Thoracic aorta (tissue), 2 donors: ENCODE measurements around the gene DNA2. TPM values are rescaled to one million over a fixed set of nuclear protein-coding genes. Genes with fewer than 3 reads are reported as not detected.

Experiments
- ATAC-seq: fragments of 150-250 bp; one replicate; pipeline ENCODE4 v1.8.0; 2017; ENCODE audit warnings: low read depth; ENCODE audit not compliant: insufficient number of reproducible peaks, low FRiP score
- DNase-seq: peaks from one replicate; pipeline ENCODE4 v3.0.0-alpha.2; 2020; ENCODE audit warnings: low spot score
- H3K27ac ChIP-seq, 2 donors: fragments of 200-600 bp; sonication (generic); 1 replicate in 1 of 2; 2 replicates in 1 of 2; pipeline ENCODE4 v1.5.1; 2016; ENCODE audit warnings: mild to moderate bottlenecking in 2 of 2, moderate library complexity in 2 of 2
- H3K27me3 ChIP-seq: fragments of 200-600 bp; sonication (generic); replicated peaks from 2 replicates; pipeline ENCODE4 v1.6.0; 2016; ENCODE audit warnings: mild to moderate bottlenecking; ENCODE audit not compliant: insufficient read depth
- H3K36me3 ChIP-seq: fragments of 200-600 bp; sonication (generic); one replicate; pipeline ENCODE4 v1.5.1; 2016
- H3K4me1 ChIP-seq, 2 donors: fragments of 200-600 bp; sonication (generic); 1 replicate in 1 of 2; 2 replicates in 1 of 2; pipeline versions ENCODE4 v1.5.1 to v1.6.0; 2016; ENCODE audit warnings: low read depth in 2 of 2, mild to moderate bottlenecking in 1 of 2; ENCODE audit not compliant: control insufficient read depth in 1 of 2
- H3K4me3 ChIP-seq: fragments of 200-600 bp; sonication (generic); 2 replicates; pipeline ENCODE4 v1.5.1; 2016; ENCODE audit warnings: mild to moderate bottlenecking
- H3K9me3 ChIP-seq: fragments of 200-600 bp; sonication (generic); 2 replicates; pipeline ENCODE4 v1.5.1; 2016
- CTCF ChIP-seq: fragments of 200-600 bp; sonication (generic); IDR thresholded peaks from one replicate; pipeline ENCODE4 v1.5.1; 2019; ENCODE audit warnings: antibody characterized with exemption
- total RNA-seq, 2 donors: library from RNA; depleted of rRNA; stranded (reverse); fragments of >200 nt; gene quantifications; one replicate each; pipeline versions ENCODE4 v1.1.0 to v1.2.3, GENCODE V29; 2016

Gene DNA2
- total RNA-seq, 2 donors from 2014 or later: 1.6 to 5.1 TPM

DNA sequence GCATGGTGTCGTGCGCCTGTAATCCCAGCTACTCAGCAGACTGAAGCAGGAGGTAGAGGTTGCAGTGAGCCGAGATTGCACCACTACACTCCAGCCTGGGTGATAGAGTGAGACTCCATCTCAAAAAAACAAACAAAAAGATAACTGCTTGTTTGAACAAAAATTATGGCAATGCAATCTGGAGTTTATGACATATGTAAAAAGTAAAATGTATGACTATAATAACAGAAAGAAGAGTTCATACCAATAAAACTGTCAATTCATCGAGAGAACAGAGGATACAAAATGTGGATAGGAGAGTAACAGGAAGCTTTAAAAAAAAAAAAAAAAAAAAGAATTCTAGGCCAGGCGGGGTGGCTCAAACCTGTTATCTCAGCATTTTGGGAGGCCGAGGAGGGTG lies 36.3 kb upstream of the DNA2 start:
- no peak overlapping the region for H3K27ac ChIP-seq
- ATAC-seq (no peak), DNase-seq (no peak)
- no peak overlapping the region for H3K4me3 ChIP-seq
- TF ChIP-seq CTCF: no peak
- peaks cover 10% of the 10 kb centered on the region for H3K36me3 ChIP-seq
- no peaks in the 10 kb centered on the region for H3K9me3 ChIP-seq
- no peaks in the 10 kb centered on the region for H3K4me1 ChIP-seq
- no peaks in the 10 kb centered on the region for H3K27me3 ChIP-seq

GRCh38 chr10:68506411-68506810 lies 34.6 kb upstream of the DNA2 start:
- Histone ChIP-seq H3K27me3 (no peaks in the 10 kb centered on the region), H3K4me3 (no peak overlapping the region), H3K27ac (no peak overlapping the region), H3K4me1 (no peaks in the 10 kb centered on the region), H3K36me3 (peaks cover 7% of the 10 kb centered on the region), H3K9me3 (no peaks in the 10 kb centered on the region)
- no peak for DNase-seq
- no peak for TF ChIP-seq CTCF
- no peak for ATAC-seq

DNA sequence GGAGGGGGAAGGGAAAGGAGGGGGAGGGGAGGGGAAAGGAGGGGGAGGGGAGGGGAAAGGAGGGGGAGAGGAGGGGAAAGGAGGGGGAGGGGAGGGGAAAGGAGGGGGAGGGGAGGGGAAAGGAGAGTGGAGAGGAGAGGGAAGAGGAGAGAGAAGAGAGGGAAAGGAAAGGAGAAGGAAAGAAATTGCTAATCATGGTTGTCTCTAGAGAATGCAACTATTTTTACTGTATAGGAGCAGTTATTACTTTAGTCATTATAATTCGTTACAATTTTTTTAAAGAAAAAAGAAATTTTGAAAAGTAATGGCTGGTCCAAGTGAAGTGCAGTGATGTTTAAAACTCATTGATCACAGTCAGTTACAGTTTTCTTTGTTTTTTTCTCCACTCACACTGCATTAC lies 31.1 kb upstream of the DNA2 start:
- ATAC-seq (no peak), DNase-seq (no peak)
- Histone ChIP-seq H3K9me3 (no peaks in the 10 kb centered on the region), H3K4me3 (no peak overlapping the region), H3K4me1 (no peaks in the 10 kb centered on the region), H3K36me3 (peaks cover 22% of the 10 kb centered on the region), H3K27me3 (no peaks in the 10 kb centered on the region), H3K27ac (no peak overlapping the region)
- no peak for TF ChIP-seq CTCF

DNA sequence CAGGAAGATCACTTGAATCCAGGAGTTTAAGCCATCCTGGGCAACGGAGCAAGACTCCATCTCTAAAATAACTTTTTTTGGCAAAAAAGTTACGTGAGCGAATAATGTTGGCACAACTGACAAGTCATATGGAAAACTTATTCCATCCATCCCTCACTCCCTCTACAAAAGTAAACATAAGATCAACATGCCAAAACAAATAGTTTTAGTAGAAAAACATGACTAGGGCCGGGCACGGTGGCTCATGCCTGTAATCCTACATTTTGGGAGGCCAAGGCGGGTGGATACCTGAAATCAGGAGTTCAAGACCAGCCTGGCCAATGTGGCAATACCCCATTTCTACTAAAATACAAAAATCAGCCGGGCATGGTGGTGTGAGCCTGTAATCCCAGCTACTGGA lies 29.9 kb upstream of the DNA2 start:
- ATAC-seq: no peak
- DNase-seq: no peak
- no peak overlapping the region for H3K27ac ChIP-seq
- H3K36me3 ChIP-seq: peaks cover 27% of the 10 kb centered on the region
- H3K4me1 ChIP-seq: no peaks in the 10 kb centered on the region
- no peaks in the 10 kb centered on the region for H3K27me3 ChIP-seq
- no peak overlapping the region for H3K4me3 ChIP-seq
- no peak for TF ChIP-seq CTCF
- H3K9me3 ChIP-seq: no peaks in the 10 kb centered on the region

DNA sequence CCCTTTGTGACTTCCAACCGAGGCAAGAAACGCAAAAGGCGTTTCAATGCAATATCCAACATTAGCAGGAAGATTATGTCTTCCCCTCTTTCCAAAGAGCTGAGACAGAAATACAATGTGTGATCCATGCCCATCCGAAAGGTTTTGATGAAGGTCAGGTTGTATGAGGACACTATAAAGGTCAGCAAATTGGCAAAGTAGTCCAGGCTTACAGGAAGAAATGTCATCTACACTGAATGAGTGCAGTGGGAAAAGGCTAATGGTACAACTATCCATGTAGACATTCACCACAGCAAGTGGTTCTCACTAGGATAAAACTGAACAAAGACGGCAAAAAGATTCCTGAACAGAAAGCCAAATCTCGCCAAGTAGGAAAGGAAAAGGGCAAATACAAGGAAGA lies 27.8 kb upstream of the DNA2 start:
- Histone ChIP-seq H3K4me3 (no peak overlapping the region), H3K36me3 (peaks cover 24% of the 10 kb centered on the region), H3K27me3 (no peaks in the 10 kb centered on the region), H3K9me3 (no peaks in the 10 kb centered on the region), H3K4me1 (no peaks in the 10 kb centered on the region), H3K27ac (no peak overlapping the region)
- TF ChIP-seq CTCF: no peak
- ATAC-seq (no peak), DNase-seq (no peak)
